HG03571 (cell line): ENCODE results near the gene DNAJC17.

Source experiments
- ATAC-seq: cut with Tn5 transposase; IDR thresholded peaks from one replicate; pipeline ENCODE4 v1.9.1; 2021; ENCODE audit not compliant: unreplicated experiment

DNAJC17 gene

GRCh38 chr15:40830884-40831283, 23.6 kb upstream of the DNAJC17 start:
- ATAC-seq: no peak

- no peak for ATAC-seq
Observed at GRCh38 chr15:40829115-40829514, 21.8 kb upstream of the DNAJC17 start.

- no peak for ATAC-seq
Observed at GRCh38 chr15:40828447-40829036, 21.3 kb upstream of the DNAJC17 start, which contains the start of gene PPP1R14D. PPP1R14D (minus strand) TSS chr15:40828708; CDS start chr15:40828641, 67 bp downstream.

- ATAC-seq: no peak
Observed at GRCh38 chr15:40826423-40827075, 19.3 kb upstream of the DNAJC17 start.

GRCh38 chr15:40825661-40826422, 18.6 kb upstream of the DNAJC17 start:
- no peak for ATAC-seq

GRCh38 chr15:40823572-40824343, 16.5 kb upstream of the DNAJC17 start:
- no peak for ATAC-seq

- no peak for ATAC-seq
Observed at GRCh38 chr15:40821195-40821594, 13.9 kb upstream of the DNAJC17 start.

- no peak for ATAC-seq
Observed at GRCh38 chr15:40819048-40819447, 11.8 kb upstream of the DNAJC17 start.

GRCh38 chr15:40815042-40815698, 7.9 kb upstream of the DNAJC17 start:
- no peak for ATAC-seq

GRCh38 chr15:40812721-40813425, 5.6 kb upstream of the DNAJC17 start:
- ATAC-seq: no peak

- ATAC-seq: no peak
Observed at GRCh38 chr15:40808861-40809450, 1.7 kb upstream of the DNAJC17 start.

GRCh38 chr15:40807888-40808461, 702 bp upstream of the DNAJC17 start:
- ATAC-seq: no peak

- ATAC-seq: no peak
Observed at GRCh38 chr15:40806672-40807027, 623 bp downstream of the DNAJC17 start.

GRCh38 chr15:40803688-40804087, 3.6 kb downstream of the DNAJC17 start:
- no peak for ATAC-seq

GRCh38 chr15:40803076-40803475, 4.2 kb downstream of the DNAJC17 start:
- no peak for ATAC-seq

- ATAC-seq: no peak
Observed at GRCh38 chr15:40799523-40799922, 7.8 kb downstream of the DNAJC17 start.

GRCh38 chr15:40796512-40796911, 10.8 kb downstream of the DNAJC17 start:
- ATAC-seq: no peak

- ATAC-seq: no peak
Observed at GRCh38 chr15:40796041-40796440, 11.2 kb downstream of the DNAJC17 start.

GRCh38 chr15:40793216-40793989, 13.9 kb downstream of the DNAJC17 start:
- no peak for ATAC-seq
